Activated T-helper 1 cell treated with anti-CD3 and anti-CD28 coated beads, Interleukin-2, amount 50 U/mL, for 16 hours (primary cell): Measurements from ENCODE around the gene BEST4.
"Not testable (repeated sequence)": the region's sequence is repeated elsewhere in the genome, so short reads cannot be mapped to it uniquely, and the experiment has no call there.

Experiments used
- DNase-seq, 2 donors: peaks; one replicate each; pipeline ENCODE4 v3.0.0-alpha.2; 2020; ENCODE audit warnings: low read depth in 1 of 2, low spot score in 1 of 2

Gene BEST4

DNA sequence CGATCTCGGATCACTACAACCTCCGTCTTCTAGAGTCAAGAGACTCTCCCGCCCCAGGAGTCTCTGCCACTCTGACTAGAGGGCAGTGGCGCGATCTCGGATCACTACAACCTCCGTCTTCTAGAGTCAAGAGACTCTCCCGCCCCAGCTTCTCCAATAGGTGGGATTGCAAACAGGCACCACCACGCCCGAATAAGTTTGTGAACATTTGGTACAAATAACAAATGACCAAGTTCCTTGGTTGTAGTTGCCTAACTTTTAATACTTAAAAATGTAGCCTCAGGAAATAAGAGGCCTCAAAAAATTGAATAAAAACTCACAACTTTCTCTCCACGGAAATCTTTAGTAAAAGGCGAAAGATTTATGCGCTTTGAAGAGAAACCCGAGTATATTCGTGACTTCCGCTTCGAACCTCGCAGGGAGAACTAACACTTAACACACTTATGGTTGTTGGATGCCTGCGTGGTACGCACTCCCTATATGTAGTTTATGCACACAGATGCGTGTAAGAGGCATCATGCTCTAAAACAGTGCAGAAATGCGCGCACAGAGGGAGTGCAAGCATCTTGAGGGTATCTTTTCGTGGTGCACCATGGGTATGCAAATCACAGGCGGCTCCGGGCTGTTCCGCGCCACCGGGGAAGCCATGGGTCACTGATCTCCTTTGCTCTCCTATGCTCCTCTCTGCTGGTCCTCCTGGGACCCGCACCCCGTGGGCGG, 31.8 kb upstream of the BEST4 start:
- DNase-seq, result peak; percentile 61 to 63

DNA sequence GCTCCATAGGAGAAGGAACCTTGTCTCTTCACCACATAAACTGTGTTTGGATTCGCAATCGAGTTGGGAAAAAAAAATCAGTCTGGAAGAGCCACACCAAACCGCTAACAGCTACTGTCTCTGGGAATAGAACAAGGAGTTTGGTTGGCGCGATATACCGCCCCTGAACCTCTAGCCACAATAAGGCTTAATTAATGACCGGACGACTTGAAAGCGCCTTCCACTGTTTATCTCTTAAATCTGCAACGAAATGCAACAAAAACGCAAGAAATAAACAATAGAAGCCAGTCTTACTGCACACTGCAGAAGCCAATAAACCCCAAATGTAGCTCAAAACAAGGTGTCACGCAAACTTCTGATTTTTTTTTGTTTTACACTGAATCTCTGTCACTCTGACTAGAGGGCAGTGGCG, 31.2 kb upstream of the BEST4 start:
- DNase-seq, result no peak

DNA sequence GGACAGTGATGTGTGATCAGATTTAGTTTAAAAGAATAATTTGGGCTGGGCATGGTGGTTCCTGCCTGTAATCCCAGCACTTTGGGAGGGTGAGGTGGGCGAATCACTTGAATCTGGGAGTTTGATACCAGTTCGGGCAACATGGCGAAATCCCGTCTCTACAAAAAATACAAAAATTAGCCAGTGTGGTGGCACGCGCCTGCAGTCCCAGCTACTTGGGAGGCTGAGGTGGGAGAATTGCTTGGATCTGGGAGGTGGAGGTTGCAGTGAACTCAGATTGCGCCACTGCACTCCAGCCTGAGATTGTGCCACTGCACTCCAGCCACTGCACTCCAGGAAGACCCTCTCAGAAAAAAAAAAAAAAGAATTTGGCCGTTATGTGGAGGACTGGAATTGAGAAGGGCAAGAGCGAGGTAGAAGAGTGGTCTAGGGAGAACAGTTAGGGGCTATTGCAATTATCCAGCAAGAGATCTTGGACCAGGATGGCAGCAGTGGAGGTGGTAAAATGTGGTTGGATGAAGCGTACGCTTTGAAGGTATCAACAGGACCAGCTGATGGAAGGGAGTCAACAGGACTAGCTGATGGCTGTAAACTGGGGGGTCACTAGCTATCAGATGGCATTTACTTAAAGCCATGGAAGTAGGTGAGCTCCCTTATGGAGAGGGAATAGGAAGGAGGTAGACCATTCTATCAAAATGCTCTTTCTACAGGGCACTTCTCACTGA, 30.0 kb upstream of the BEST4 start:
- no peak for DNase-seq

DNA sequence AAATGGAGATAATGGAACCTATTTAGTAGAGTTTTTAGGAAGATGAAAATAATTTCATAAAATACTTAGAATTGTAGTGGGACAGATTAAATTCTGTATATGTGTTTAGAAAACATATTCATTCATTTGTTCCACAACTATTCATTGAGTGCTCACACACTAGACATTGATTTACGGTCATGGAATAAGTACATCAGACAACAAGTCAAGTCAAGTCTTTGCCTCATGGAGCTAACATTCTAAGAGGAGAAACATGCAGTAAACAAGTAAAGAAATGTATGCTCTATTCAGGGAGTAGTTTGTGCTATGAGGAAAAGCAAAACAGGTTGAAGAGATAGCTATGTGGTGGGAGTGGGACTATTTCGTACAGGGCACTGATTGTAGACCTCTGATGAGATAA, 29.3 kb upstream of the BEST4 start:
- DNase-seq, result no peak

DNA sequence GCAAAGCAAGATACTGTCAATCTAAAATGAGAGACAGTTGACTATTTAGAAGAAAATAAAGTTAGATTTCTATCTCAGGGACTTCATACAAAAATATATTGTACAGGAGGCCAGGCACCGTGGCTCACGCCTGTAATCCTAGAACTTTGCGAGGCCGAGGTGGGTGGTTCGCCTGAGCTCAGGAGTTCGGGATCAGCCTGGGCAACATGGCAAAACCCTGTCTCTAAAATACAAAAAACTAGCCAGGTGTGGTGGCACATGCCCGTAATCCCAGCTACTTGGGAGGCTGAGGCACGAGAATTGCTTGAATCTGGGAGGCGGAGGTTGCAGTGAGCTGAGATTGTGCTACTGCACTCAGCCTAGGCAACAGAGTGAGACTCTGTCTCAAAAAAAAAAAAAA, 28.0 kb upstream of the BEST4 start:
- not testable (repeated sequence) for DNase-seq

DNA sequence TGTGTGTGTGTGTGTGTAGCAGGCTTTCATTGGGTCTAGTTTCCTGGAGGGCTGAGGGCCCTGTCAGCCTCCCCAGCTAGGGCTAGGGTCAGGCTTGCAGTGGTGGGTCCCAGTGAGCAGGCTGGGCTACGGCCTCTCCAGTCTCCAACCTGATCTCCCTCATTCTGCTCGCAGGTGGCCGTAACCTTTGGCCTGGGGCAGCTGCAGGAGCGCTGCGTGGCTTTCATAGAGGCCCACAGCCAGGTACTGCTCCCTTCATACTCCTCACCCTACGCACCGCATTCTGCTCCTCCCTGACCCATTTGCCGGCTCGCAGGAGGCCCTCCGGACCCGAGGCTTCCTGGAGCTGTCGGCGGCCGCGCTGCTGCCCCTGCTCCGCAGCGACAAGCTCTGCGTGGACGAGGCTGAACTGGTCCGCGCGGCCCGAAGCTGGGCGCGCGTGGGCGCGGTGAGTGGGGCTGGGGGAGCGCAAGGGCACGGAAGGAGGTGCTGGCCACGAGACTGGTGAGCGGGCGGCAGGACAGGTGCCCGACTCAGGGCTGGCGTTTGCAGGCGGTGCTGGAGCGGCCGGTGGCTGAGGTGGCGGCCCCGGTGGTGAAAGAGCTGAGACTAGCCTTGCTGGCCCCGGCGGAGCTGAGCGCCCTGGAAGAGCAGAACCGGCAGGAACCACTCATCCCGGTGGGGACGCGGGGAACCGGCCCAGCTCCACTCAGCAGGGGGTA, 25.0 kb upstream of the BEST4 start:
- no peak for DNase-seq

DNA sequence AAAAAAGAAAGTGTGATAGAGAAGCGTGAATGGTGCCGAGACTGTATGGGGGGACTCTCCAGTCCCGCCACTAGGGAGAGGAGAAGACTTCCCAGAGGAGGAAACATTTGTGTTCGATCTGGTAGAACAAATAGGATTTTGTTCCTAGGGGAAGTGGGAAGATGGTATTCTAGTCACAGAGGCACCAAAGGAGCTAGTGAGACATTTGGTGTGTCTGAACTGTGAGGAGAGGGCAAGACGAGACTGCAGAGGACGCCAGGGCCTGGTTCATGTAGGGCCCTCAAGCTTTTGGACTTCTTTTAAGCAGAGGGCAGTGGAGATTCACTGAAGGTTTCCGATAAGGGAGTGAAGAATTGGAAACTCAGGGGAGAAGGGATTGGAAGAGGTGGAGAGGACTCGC, 23.3 kb upstream of the BEST4 start:
- DNase-seq, result no peak

DNA sequence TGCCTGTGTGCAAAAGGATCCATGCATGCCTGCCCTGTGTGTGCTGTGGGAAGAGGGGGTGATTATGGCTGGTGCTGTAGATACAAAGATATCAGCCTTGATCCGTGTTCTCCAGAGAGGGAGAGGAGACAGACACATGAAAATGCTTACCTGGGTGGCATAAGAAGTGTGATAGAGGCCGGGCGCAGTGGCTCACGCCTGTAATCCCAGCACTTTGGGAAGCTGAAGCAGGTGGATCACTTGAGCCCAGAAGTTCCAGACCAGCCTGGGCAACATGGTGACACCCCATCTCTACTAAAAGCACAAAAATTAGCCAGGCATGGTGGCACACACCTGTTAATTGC, 22.8 kb upstream of the BEST4 start:
- not testable (repeated sequence) for DNase-seq

DNA sequence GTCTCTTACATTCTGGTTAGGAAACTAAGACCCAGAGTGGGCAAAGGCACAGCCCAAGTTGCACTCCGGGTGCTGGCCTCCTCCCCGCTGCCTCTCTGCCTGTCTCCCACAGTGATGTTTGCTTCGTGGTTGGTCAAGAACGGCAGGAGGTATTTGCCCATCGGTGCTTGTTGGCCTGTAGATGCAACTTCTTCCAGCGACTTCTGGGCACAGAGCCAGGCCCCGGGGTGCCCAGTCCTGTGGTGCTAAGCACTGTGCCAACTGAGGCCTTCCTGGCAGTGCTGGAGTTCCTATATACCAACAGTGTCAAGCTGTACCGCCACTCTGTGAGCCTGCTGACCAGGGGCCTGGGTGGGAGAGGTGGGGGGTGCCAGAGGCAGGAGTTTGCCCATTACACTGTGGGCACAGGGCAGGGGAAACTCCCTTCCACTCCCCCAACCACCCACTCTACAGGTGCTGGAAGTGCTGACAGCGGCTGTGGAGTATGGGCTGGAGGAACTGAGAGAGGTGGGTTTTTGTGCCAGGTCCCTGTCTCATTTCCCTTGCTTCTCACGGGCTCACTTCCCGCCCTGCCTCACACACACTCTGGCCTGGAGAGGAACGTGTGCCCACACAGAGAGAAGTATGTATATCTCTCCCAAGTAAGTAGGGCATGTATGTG, 22.3 kb upstream of the BEST4 start:
- DNase-seq, result no peak

DNA sequence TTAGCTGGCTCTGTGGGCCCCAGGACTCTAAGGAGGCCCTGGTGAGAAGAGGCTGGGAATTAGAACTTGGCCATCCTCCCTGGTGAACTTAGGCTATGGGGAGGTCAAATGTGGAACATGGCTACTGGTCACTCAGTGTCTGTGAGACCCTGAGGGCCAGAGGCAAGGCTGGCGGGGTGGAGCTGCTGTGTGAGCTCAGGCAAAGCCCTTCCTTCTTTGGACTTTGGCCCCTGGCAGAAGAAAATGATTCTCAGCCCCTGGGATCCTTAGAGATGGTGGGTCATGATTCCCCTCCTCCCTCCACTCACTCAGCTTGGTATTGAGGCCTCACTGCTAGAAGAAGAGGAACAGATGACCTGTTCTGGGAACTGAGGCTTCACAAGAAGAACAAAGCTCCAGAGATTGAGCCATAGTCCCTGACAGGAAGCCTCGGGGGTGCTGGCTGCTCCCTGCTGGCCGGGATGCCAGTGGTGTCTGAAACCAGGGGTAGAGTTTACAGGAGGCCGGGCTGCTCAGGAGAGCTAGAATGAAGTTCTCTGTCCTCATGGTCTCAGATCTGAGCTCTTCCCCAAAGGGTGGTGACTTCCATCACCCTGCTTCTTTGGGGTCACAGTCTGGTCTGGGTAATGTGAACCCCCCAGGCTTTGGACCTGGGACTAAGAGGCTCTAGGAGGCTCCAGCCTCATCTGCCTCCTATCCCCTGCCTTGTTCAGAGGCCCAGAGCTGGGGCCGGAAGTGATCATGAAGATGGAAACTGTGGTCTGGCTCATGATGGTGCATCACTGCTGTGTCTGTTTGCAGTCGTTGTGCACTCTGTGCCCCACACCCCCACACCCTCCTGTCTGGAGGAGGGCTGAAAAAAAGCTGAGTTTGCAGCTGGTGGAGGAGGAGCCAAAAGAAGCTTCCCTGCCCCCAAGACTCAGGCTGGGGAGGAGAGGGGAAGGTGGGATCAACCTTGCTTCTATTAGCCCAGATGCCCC, 21.3 kb upstream of the BEST4 start:
- DNase-seq, result peak; percentile 68 to 75

DNA sequence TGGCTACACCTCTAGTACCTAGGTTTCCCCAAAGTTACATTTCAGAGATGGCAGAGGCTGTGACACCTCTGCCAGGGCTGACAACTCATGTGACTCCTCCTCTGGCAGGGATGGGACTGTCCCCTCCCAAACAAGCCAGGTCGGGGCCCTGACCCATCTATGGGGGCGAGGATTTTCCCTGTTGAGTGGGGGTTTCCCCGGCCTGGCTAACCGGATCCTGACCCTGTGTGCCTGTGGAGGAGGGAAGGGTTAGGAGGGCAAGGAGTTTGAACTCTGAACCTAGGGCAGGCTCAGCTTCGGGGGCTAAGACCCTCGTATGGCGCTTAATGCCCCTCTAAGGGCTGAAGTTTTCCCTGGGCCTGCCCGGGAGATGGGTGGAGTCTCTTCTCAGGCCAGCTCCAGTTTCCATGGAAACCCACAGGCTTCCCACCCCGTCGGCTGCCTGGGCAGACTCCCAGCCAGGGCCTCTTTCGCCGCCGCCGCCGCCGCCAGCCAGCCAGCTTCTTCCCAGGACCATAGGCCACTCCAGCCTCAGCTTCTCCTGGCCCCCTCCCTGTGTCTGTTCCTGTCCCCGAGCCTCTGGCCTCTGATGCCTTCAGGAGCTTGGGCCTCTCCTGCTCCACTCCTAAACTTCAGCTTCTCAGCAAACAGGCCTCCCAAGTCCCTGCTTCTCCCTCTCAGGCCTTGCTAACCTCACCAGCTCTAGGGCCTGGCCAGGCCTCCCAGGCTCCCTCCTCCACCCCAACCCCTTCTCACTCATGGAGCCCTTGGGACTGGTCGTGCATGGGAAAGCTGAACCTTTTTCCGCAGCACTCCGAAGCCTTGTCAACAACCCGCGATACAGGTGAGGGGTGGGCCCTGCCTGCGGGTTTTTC, 20.3 kb upstream of the BEST4 start, which contains the start of gene BTBD19:
Gene BTBD19, plus strand, starts transcription at position 461 of the 875 bp plus-strand sequence. Its CDS starts 298 bp downstream, at position 759.
- peak in 1 of 2 donors; percentile 69 for DNase-seq

DNA sequence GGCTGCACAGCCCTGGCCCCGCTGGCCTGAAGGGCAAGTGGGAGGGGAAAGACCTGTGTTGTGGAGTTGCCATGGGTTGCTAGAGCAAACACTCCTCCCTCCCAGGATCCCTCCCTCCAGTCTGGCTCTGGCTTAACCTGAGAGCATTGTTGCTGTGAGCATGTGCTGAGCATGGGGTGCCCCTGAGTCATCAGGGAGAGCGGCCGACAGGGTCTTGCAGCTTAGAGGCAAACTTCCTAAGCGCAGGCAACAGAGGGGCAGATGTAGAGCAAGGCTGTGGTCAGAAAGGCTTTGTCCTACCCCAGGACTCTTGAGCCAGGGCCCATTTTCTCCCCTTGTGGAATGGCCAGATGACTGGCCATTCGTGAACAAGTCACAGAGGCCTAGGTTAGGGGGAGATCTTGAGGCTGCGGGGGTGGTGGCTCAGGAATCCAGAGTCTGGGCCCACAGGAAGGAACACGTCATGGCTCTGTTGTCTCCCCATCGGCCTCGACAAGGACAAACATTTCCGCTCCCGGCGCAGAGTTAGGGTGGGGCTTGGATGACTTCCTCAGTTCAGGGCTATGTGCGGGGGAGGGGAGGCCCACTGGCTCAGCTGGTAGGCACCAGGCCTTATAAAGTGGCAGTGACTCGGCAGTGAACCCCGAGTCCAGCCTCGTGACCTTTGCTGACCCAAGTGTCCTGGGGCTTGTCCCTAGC, 19.5 kb upstream of the BEST4 start:
- peak; percentile 75 to 90 for DNase-seq

DNA sequence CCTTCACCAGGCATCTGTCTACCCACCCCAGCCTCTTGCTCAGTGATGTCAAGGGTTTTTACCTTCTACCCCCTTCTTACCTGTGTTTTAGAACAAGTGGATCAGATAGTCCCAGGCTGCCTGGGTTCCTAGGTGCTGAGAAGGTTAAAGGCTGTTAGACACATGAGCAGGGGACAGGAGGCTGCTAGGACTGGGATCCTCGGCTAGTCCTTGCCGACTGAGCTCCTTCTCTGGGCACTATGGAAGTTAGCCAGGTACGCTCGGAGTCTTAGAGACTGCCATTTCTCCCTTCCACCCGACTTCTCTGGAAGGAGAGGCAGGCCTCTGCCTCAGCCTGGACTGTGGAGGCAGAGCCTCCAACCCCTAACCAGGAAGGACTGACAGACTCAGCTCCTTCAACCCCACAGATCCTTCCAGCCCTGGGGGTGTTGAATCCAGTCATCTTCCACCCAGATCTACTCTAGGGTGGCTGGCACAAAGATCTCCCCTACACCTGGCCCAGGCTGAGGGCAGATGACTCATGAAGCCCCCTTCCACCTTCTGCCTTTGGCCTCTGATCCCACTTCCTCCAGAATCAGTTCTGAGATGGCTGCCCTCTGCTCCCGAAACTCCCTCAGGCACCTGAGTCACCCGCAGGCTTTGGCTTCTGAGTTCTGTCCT, 18.9 kb upstream of the BEST4 start, which contains the start of gene DYNLT4:
Gene DYNLT4, minus strand, starts transcription at position 648 of the 660 bp plus-strand sequence. CDS start 683 bp downstream, outside the sequence.
- DNase-seq, result no peak

DNA sequence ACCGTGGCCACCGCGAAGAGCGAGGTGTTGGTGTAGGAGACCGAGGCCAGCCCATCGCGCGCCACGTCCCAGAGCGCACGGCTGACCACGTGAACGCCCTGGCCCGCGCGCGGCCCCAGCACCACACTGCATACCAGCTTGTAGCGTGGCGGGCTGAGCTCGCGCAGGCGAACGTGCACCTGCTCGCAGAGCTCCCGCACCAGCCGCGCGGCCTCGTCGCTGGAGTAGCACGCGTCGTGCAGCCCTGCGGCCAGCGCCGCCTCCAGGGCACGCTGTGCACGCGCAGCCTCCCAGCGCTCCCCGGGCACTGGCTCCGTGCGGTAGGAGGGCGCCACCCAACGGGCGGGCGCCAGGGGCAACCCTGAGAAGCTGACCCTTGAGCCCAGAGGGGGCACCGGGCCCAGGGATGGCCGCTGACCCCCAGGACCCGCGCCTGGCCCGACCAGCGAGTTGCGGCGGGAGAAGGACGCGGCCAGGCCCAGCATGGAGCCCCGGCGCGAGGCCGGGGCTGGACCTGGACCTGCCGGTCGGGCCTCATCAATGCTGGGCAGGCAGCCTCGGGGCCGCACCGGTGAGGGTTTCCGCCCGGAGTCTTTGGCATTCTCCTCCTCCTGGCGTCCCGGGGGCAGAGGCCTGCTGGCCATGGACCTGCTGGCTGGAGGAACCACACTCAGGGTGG, 18.2 kb upstream of the BEST4 start:
- no peak for DNase-seq

DNA sequence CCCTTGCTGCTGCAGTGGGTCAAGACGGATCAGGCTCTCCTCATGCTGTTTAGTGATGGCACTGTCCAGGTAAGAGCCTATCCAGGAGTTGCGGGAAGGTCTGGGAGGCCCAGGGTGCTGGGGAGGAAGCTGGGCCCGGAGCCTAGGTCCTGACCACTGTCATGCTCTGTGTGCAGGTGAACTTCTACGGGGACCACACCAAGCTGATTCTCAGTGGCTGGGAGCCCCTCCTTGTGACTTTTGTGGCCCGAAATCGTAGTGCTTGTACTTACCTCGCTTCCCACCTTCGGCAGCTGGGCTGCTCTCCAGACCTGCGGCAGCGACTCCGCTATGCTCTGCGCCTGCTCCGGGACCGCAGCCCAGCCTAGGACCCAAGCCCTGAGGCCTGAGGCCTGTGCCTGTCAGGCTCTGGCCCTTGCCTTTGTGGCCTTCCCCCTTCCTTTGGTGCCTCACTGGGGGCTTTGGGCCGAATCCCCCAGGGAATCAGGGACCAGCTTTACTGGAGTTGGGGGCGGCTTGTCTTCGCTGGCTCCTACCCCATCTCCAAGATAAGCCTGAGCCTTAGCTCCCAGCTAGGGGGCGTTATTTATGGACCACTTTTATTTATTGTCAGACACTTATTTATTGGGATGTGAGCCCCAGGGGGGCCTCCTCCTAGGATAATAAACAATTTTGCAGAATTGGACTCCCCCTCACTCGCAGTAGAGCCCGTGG, 17.5 kb upstream of the BEST4 start:
- no peak for DNase-seq

DNA sequence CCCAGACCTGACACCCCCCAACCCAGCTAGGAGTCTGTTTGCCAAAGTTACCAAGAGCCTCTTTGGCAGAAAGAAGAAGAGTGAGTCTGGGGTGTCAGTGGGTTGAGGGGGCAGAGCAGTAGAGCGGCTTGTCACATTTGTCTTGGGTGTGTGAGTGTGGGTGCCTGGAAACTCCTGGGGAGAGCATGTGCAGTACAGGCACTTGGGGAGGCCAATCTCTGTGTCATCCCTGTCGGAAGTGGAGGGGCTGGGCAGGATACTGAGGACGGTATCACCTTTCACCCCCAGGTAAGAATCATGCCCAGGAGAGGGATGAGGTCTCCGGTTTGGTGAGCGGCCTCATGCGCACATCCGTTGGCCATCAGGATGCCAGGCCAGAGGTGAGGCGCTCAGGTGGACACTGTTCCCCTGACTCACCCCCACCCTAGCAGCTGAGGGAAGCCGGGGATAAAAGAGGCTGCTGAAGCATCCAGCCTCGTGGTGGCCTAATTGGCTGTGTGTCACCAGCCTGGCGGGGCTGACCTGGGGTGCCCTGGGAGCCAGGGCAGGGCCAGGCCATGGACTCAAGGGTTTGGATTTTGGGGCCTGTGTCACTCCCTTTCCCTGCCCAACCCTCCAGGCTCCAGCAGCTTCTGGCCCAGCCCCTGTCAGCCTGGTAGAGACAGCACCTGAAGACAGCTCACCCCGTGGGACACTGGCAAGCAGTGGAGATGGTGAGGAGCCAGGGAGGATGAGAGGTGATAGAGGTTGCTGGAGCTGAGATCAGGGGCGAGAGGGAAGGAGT, 15.5 kb upstream of the BEST4 start:
- no peak for DNase-seq
